NCI-H2107 treated with DMSO at 0.1 percent for 48 hours (cell line): ENCODE data around the gene LYZL1.
A peak's percentile ranks its signal among the peaks of the same experiment; 100 is the strongest.
"Not testable (repeated sequence)": the region's sequence is repeated elsewhere in the genome, so short reads cannot be mapped to it uniquely, and the experiment has no call there.

Experiments
- DNase-seq: peaks from one replicate; lab custom pipeline; 2025; ENCODE audit not compliant: unreplicated experiment; lab: John Stamatoyannopoulos, UW

Gene LYZL1

GRCh38 chr10:29304995-29305335 is 16.1 kb downstream of the LYZL1 start:
- no peak for DNase-seq

- no peak for DNase-seq
These were observed 17.8 kb downstream of the LYZL1 start for GRCh38 chr10:29306688-29307087.

- not testable (repeated sequence) for DNase-seq
These were observed 19.3 kb downstream of the LYZL1 start for GRCh38 chr10:29308142-29308541.

- DNase-seq: no peak
These were observed 20.6 kb downstream of the LYZL1 start for GRCh38 chr10:29309465-29309864.

GRCh38 chr10:29310463-29310862 is 21.6 kb downstream of the LYZL1 start:
- not testable (repeated sequence) for DNase-seq

- no peak for DNase-seq
These were observed 24.2 kb downstream of the LYZL1 start for GRCh38 chr10:29313071-29313470.

GRCh38 chr10:29314726-29315125 is 25.9 kb downstream of the LYZL1 start:
- no peak for DNase-seq

- DNase-seq: no peak
These were observed 26.9 kb downstream of the LYZL1 start for GRCh38 chr10:29315814-29316213.

GRCh38 chr10:29316308-29317026 is 27.6 kb downstream of the LYZL1 start:
- DNase-seq: no peak

GRCh38 chr10:29317027-29317420 is 28.2 kb downstream of the LYZL1 start:
- DNase-seq: no peak

GRCh38 chr10:29317423-29318021 is 28.7 kb downstream of the LYZL1 start:
- DNase-seq: no peak

- DNase-seq: peak; percentile 30
These were observed 29.5 kb downstream of the LYZL1 start for GRCh38 chr10:29318141-29319071.

- DNase-seq: no peak
These were observed 30.4 kb downstream of the LYZL1 start for GRCh38 chr10:29319205-29319781.

GRCh38 chr10:29320680-29321121 is 31.8 kb downstream of the LYZL1 start:
- not testable (repeated sequence) for DNase-seq

- no peak for DNase-seq
These were observed 32.8 kb downstream of the LYZL1 start for GRCh38 chr10:29321656-29322055.

- DNase-seq: no peak
These were observed 34.0 kb downstream of the LYZL1 start for GRCh38 chr10:29322918-29323317.

GRCh38 chr10:29323367-29323766 is 34.5 kb downstream of the LYZL1 start:
- no peak for DNase-seq

- no peak for DNase-seq
These were observed 35.5 kb downstream of the LYZL1 start for GRCh38 chr10:29324220-29324841.

GRCh38 chr10:29326299-29326698 is 37.4 kb downstream of the LYZL1 start:
- no peak for DNase-seq

GRCh38 chr10:29326886-29327745 is 38.2 kb downstream of the LYZL1 start:
- DNase-seq: no peak
